CD4-positive, alpha-beta T cell treated with Interleukin-2 at 100 ng/mL for 4 hours (primary cell): Measurements from ENCODE around the gene OR2AG1.
A peak's percentile ranks its signal among the peaks of the same experiment; 100 is the strongest.

ENCODE experiments used
- DNase-seq: peaks from one replicate; pipeline ENCODE4 v3.0.0-alpha.2; 2020; ENCODE audit warnings: low spot score

OR2AG1 gene

GRCh38 chr11:6782720-6783119, at the start of gene OR2AG1:
TSS of gene OR2AG1 (plus strand) at chr11:6783020. CDS start at chr11:6785038, 2,018 bp downstream.
- no peak for DNase-seq

DNA sequence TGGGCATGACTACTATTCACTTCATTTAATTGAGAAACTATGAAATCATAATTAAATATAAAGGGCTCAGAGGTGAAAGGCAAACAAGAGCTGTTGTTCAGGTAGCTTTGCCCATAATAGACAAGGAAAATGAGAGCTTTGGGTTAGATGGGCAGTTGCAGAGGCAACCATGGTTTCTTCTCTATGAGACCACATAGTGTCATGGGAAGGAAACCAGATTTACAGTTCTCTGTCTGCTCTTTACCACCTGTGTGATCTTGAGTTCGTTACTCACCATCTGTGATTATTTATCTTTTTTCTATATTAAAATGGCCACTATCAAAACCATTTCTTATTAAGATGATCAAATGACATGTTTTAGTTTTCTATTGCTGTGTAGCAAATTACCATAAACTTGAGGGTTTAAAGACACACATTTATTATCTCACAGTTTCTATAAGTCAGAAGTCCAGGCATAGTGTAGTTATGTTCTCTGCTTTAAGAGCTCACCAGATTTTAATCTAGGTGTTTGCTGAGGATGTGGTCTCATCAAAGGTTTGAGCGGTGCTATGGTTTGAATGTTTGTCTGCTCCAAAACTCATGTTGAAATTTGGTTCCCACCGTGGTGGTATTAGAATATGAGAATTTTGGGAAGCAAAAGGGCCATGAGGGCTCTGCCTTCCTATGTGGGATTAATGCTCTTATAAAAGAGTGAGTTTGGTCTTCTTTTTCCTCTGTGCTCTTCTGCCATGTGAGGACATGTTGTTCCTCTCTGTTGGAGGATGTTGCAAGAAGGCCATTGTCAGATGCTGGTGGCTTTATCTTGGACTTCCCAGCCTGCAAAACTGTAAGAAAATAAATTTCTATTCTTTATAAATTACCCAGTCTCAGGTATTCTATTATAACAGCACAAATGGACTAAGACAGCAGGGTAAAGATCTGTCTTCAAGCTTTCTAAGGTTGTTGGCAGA, 49.2 kb upstream of the OR2AG1 start:
- peak; percentile 45 for DNase-seq

- no peak for DNase-seq
Measured at GRCh38 chr11:6734616-6735015, 48.2 kb upstream of the OR2AG1 start.

DNA sequence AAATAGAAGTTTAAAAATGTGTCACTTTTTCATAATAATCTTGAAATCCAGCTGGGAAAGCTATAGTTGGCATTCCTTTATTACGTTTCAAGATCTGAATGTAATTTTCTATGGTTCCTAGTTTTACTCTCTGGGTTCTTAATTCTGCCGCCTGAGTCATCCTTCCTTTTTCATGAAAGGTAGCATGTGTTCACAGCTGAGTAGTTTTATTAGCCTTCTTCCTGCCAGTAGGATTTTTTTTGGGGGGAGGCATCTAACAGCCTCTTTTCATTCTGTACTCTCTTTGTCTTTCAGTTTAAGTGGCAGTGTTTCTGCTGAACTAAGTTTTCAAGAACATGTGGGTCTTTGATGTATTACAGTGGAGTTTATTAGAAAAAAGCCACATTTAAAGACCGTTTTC, 47.5 kb upstream of the OR2AG1 start:
- peak; percentile 61 for DNase-seq

DNA sequence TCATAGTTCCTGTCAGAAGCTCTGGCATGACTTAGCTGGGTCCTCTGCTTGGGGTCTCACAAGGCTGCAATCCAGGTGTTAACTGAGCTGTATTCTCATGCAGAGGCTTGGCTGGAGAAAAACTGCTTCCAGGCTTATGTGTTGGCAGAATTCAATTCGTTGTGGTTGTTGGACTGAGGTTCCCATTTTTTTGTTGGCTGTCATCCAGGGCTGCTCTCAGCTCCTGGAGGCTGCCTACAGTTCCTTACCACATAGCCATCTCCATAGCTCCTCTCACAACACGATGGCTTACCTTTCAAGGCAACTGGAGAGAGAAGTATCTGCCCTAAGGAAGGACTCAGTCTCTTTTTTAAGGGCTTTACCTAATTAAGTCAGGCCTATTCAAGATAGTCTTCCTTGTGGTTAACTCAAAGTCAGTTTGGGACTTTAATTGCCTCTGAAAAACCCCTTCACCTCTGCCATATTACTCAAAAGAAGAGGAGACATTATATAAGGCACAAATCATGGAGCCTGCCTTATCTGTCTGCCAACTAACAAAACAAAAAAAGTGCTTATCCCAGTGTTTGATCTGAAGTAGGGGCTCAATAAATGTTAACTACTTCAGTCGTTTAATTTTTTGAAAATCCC, 46.2 kb upstream of the OR2AG1 start:
- no peak for DNase-seq

DNA sequence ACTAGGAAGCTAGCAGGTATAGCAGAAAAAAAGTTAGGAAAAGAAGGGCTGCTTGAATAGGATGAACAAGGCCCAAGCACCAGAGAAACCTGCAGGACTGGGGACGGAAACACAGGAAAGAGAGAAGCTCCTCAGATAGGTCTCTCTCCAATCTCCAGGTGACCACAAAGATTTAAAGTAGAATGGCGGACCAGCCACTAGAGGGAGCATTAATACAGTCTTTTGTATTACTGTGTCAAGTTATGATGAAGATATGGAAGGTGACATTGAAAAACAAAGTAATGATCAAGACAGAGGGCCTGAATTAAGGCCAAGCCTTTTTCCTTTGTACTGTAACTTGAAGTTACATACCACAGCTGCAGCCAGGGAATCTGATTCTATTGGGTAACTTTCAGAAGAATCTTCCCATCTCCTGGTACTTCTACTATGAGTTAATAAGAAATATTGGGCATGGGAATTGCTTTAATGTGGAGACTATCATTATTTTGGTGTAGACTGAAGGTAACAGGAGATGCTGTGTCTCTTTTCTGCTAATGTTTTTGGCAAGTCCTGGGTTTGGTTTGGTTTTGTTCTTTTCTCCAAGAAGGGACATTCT, 44.9 kb upstream of the OR2AG1 start:
- peak; percentile 86 for DNase-seq

DNA sequence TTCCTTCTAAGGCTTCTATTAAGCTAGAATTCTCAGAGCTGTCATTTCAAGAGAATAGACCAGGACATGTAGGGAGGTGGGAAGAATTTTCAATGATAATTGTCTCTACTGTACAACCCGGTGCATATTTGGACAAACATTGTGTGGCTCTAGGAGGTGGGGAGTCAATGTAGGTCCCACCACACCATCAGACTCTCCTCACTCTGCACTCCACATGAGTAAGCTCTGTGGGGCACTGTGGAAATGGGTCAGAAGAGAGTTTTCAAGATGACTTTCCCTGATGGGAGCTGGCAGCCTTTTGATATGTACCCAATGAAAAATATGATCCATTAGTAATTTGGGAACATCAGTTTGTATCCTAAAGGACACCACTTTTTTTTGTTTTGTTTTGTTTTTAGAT, 44.2 kb upstream of the OR2AG1 start:
- DNase-seq: no peak

DNA sequence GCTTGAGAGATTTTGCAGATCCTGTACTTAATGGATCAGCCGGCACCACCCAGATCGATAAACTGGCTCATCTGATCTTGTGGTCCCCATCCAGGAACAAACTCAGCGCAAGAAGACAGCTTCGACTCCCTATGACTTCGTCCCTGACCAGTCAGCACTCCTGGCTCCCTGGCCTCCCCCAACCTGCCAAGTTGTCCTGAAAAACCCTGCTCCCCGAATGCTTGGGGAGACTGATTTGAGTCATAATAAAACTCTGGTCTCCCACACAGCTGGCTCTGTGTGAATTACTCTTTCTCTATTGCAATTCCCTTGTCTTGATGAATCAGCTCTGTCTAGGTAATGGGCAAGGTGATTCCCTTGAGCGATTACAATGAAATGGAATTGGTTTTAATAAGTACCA, 40.6 kb upstream of the OR2AG1 start:
- DNase-seq: no peak

- DNase-seq: no peak
Measured at GRCh38 chr11:6745018-6745417, 37.8 kb upstream of the OR2AG1 start.

DNA sequence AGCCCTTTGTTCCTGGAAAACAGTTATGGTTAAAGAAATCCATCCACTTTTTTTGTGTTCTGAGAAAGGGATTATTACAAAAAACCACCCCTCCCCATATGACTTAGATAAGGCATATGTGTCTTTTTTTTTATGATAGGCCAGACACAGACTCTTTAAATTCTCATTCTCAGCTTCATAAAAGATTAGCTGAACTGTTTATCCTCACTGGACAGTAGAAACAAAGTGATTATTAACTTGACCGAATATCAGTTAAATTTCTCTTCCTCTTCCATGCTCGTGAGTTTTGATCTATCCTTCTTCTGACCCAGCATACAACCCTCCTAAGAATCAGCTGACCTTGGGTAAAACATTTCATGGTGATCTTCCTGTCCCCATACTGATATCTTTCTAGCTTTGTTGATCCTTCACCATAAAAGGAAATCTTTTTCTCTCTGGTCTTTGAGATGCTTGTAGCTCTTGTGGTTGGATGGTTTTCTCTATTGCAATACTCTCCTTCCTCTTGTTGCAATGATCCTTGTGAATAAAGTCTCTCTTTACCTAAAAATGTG, 37.3 kb upstream of the OR2AG1 start:
- DNase-seq: peak; percentile 44

- peak; percentile 60 for DNase-seq
Measured at GRCh38 chr11:6746086-6746618, 36.7 kb upstream of the OR2AG1 start.

DNA sequence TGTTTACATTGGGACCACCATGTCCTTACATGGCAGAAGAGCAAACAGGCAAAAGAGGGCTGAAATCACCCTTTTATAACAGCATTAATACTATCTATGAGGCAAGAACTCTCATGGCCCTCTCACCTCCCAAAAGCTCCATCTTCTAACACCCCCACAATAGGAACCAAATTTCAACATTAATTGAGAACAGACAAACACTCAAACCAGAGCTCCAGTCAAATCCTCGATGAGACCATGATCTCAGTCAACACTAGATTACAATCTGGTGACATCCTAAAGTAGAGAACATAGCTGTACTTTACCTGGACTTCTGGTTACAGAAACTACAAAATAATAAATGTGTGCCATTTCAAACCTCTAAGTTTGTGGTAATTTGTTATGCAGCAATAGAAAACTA, 36.2 kb upstream of the OR2AG1 start:
- no peak for DNase-seq

DNA sequence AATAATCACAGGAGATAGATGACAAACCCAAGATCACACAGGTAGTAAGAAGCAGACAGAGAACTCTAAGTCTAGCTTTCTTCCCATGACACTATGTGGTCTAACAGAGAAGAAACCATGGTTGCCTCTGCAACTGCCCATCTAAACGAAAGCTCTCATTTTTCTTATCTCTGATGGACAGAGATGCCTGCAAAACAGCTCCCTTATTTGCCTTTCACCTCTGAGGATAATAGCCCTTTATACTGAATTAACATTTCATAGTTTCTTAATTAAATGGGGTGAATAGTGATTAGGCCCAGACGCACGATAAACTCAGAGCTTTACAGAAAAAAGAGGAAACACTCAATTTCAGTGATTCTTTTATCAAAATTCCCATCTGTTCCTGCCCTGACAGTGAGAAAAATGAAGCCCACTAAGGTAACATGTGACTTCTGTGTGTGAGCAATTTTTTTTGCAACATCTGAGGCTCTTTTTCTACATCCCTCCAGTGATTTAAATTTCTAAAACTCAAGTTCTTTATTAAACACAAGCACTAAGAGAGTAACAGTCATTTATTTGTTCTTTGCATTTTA, 35.6 kb upstream of the OR2AG1 start:
- no peak for DNase-seq

- DNase-seq: peak; percentile 62
Measured at GRCh38 chr11:6755303-6755952, 27.4 kb upstream of the OR2AG1 start.

GRCh38 chr11:6755953-6756347, 26.9 kb upstream of the OR2AG1 start:
- DNase-seq: no peak

- peak; percentile 75 for DNase-seq
Measured at GRCh38 chr11:6757373-6757967, 25.4 kb upstream of the OR2AG1 start.

DNA sequence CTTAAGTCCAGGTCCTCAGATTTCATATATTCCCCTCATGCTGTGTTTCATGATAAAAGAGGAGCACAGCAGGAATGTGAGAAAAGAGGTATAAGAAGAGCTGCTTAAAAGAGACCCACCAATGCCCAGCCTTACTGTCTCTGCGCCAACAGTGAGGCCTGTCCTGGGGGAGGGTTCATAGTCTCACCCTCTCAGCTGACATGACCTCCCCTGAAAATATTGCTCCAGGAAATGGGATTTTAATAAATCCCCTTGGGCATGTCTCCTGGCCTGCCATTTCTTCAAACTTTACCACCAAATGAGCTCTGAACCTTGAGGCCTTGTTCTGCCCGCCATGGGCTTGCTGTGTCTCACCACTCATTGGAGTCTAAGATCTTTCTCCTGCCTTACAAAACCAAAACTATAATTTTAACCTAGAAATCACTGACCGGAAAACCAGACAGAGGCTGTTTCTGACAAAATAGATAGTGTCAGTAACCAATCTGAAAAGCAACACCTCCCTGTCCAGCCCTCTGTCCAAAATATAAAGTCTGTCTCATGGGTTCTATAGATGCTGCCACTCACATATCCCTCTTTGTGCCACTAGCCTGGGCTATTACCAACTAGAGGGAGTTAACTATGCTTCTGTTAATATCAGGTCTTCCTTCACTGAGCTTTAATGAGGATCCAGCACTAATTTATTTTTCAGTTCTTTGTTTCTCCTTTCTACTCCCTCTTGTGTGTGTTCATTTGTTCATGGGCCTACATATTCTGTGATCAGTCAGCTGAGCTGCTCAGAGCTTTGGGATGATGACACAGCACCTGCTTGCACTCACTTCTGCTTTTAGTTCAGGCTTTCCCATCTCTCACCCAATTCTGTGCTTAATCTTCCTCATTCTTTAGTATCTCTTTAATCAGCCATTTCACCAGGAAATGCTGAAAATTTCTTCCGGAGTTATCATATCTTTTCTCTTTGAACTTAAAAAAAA, 10.6 kb upstream of the OR2AG1 start, which contains the start of gene OR2AG2:
Gene OR2AG2 (minus strand): TSS at position 51 of the 968 bp plus-strand sequence. CDS start 3,019 bp downstream, outside the sequence.
- no peak for DNase-seq

GRCh38 chr11:6778518-6778917, 4.3 kb upstream of the OR2AG1 start:
- no peak for DNase-seq

GRCh38 chr11:6780829-6781228, 2.0 kb upstream of the OR2AG1 start:
- DNase-seq: no peak

- no peak for DNase-seq
Measured at GRCh38 chr11:6790546-6790945, 7.7 kb downstream of the OR2AG1 start.
